ENCODE data around the gene ARHGAP24.
"Not testable (repeated sequence)": the region's sequence is repeated elsewhere in the genome, so short reads cannot be mapped to it uniquely, and the experiment has no call there.

The ARHGAP24 gene

GRCh38 chr4:85486425-85487086 is 11.6 kb downstream of the ARHGAP24 start:
- DNase-seq: no peak

GRCh38 chr4:85488416-85488815 is 13.5 kb downstream of the ARHGAP24 start:
- DNase-seq: no peak

GRCh38 chr4:85489273-85489981 is 14.5 kb downstream of the ARHGAP24 start:
- DNase-seq: no peak

- no peak for DNase-seq
Measured at GRCh38 chr4:85491527-85491926, 16.6 kb downstream of the ARHGAP24 start.

GRCh38 chr4:85492336-85492735 is 17.4 kb downstream of the ARHGAP24 start:
- no peak for DNase-seq

GRCh38 chr4:85495621-85496020 is 20.7 kb downstream of the ARHGAP24 start:
- no peak for DNase-seq

- no peak for DNase-seq
Measured at GRCh38 chr4:85496126-85496849, 21.3 kb downstream of the ARHGAP24 start.

- DNase-seq: no peak
Measured at GRCh38 chr4:85496933-85497332, 22.0 kb downstream of the ARHGAP24 start.

- no peak for DNase-seq
Measured at GRCh38 chr4:85498068-85498733, 23.3 kb downstream of the ARHGAP24 start.

GRCh38 chr4:85499573-85499972 is 24.6 kb downstream of the ARHGAP24 start:
- DNase-seq: no peak

- DNase-seq: no peak
Measured at GRCh38 chr4:85500110-85500867, 25.3 kb downstream of the ARHGAP24 start.

- DNase-seq: not testable (repeated sequence)
Measured at GRCh38 chr4:85501145-85501544, 26.2 kb downstream of the ARHGAP24 start.

- DNase-seq: no peak
Measured at GRCh38 chr4:85508654-85509053, 33.7 kb downstream of the ARHGAP24 start.

- DNase-seq: no peak
Measured at GRCh38 chr4:85509882-85510631, 35.1 kb downstream of the ARHGAP24 start.

GRCh38 chr4:85510632-85510984 is 35.7 kb downstream of the ARHGAP24 start:
- DNase-seq: no peak

GRCh38 chr4:85512446-85513205 is 37.7 kb downstream of the ARHGAP24 start:
- no peak for DNase-seq

- DNase-seq: no peak
Measured at GRCh38 chr4:85514117-85514516, 39.2 kb downstream of the ARHGAP24 start.

- DNase-seq: no peak
Measured at GRCh38 chr4:85514783-85515182, 39.8 kb downstream of the ARHGAP24 start.

- DNase-seq: no peak
Measured at GRCh38 chr4:85515701-85516100, 40.8 kb downstream of the ARHGAP24 start.

- DNase-seq: not testable (repeated sequence)
Measured at GRCh38 chr4:85518526-85518925, 43.6 kb downstream of the ARHGAP24 start.
